ENCODE results near the gene PLEKHG4B.
A peak's percentile ranks its signal among the peaks of the same experiment; 100 is the strongest.
"Not testable (repeated sequence)": the region's sequence is repeated elsewhere in the genome, so short reads cannot be mapped to it uniquely, and the experiment has no call there.

Gene PLEKHG4B

GRCh38 chr5:204966-205670 lies 113.2 kb downstream of the PLEKHG4B start:
- DNase-seq: no peak

- peak; percentile 30 for DNase-seq
These were observed 114.4 kb downstream of the PLEKHG4B start for GRCh38 chr5:206406-206805.

- no peak for DNase-seq
These were observed 115.1 kb downstream of the PLEKHG4B start for GRCh38 chr5:206927-207536.

- DNase-seq: peak; percentile 41
These were observed 115.6 kb downstream of the PLEKHG4B start for GRCh38 chr5:207599-207998.

GRCh38 chr5:208449-209114 lies 116.6 kb downstream of the PLEKHG4B start:
- DNase-seq: no peak

GRCh38 chr5:213803-214395 lies 121.9 kb downstream of the PLEKHG4B start:
- DNase-seq: no peak

- DNase-seq: peak; percentile 45
These were observed 123.3 kb downstream of the PLEKHG4B start for GRCh38 chr5:215256-215655.

- not testable (repeated sequence) for DNase-seq
These were observed 124.1 kb downstream of the PLEKHG4B start for GRCh38 chr5:216076-216475.

- peak; percentile 91 for DNase-seq
These were observed 125.8 kb downstream of the PLEKHG4B start, which contains the start of the genes CCDC127 and SDHA for GRCh38 chr5:217494-218456. Gene CCDC127, minus strand, starts transcription at chr5:218153. Its CDS starts 1,304 bp downstream, at chr5:216849. Gene SDHA, plus strand, starts transcription at chr5:218320. Its CDS starts 36 bp downstream, at chr5:218356.

GRCh38 chr5:218457-219291 lies 126.7 kb downstream of the PLEKHG4B start:
- no peak for DNase-seq

GRCh38 chr5:219460-219863 lies 127.5 kb downstream of the PLEKHG4B start:
- DNase-seq: peak; percentile 34

- DNase-seq: no peak
These were observed 128.0 kb downstream of the PLEKHG4B start for GRCh38 chr5:219991-220390.

- DNase-seq: peak; percentile 10
These were observed 131.2 kb downstream of the PLEKHG4B start for GRCh38 chr5:222951-223715.

- no peak for DNase-seq
These were observed 131.8 kb downstream of the PLEKHG4B start for GRCh38 chr5:223791-224190.

- no peak for DNase-seq
These were observed 133.4 kb downstream of the PLEKHG4B start for GRCh38 chr5:225334-225733.

GRCh38 chr5:227375-227774 lies 135.4 kb downstream of the PLEKHG4B start:
- not testable (repeated sequence) for DNase-seq

- DNase-seq: no peak
These were observed 136.9 kb downstream of the PLEKHG4B start for GRCh38 chr5:228886-229285.

GRCh38 chr5:230711-231110 lies 138.7 kb downstream of the PLEKHG4B start:
- DNase-seq: no peak

- no peak for DNase-seq
These were observed 139.7 kb downstream of the PLEKHG4B start for GRCh38 chr5:231661-232060.

GRCh38 chr5:233426-233825 lies 141.5 kb downstream of the PLEKHG4B start:
- DNase-seq: not testable (repeated sequence)

All from fibroblast of skin of right biceps (primary cell).